ENCODE measurements around the gene SLC44A5.

- TF ChIP-seq CTCF (IDR thresholded peaks at IDR 0.05) (no peak), POLR2A (IDR thresholded peaks at IDR 0.05) (no peak)
Observed at GRCh38 chr1:75171876-75172275, 439.0 kb downstream of the SLC44A5 start.

All from breast epithelium (tissue), 3 donors.